Upper lobe of left lung (tissue), 6 donors: ENCODE data around the gene NRP1. TPM values are rescaled to one million over a fixed set of nuclear protein-coding genes. Genes with fewer than 3 reads are reported as not detected.

Source experiments
- ATAC-seq, 2 donors: fragments of 200-7000 bp; cut with Tn5 transposase; one replicate each; pipeline ENCODE4 v1.9.1; 2022; ENCODE audit warnings: mild to moderate bottlenecking in 2 of 2, moderate library complexity in 2 of 2; ENCODE audit not compliant: low FRiP score in 2 of 2
- DNase-seq, 2 donors: peaks; one replicate each; pipeline ENCODE4 v3.0.0-alpha.2; 2019 to 2020
- H3K27ac ChIP-seq, 4 donors: fragments of 200-600 bp; sonication (generic); one replicate each; pipeline ENCODE4 v1.5.1; 2016 to 2019
- H3K27me3 ChIP-seq, 4 donors: fragments of 200-600 bp; sonication (generic); one replicate each; pipeline ENCODE4 v1.5.1; 2017 to 2019
- H3K36me3 ChIP-seq, 4 donors: fragments of 200-600 bp; sonication (generic); one replicate each; pipeline ENCODE4 v1.5.1; 2016 to 2019
- H3K4me1 ChIP-seq, 4 donors: fragments of 200-600 bp; sonication (generic); one replicate each; pipeline ENCODE4 v1.5.1; 2018 to 2019
- H3K4me3 ChIP-seq, 4 donors: fragments of 200-600 bp; sonication (generic); one replicate each; pipeline ENCODE4 v1.5.1; 2017 to 2019; ENCODE audit warnings: mild to moderate bottlenecking in 2 of 4, moderate library complexity in 1 of 4
- H3K9me3 ChIP-seq, 4 donors: fragments of 200-600 bp; sonication (generic); one replicate each; pipeline ENCODE4 v1.5.1; 2018 to 2019
- CTCF ChIP-seq, 6 experiments: fragments of 450-650 bp in 4 of 6; fragments of 200-600 bp in 2 of 6; sonication (generic) in 2 of 6; IDR thresholded peaks; one replicate each; pipeline ENCODE4 v1.5.1; 2016 to 2019; ENCODE audit warnings: antibody characterized with exemption in 6 of 6
- EP300 ChIP-seq, 4 donors: sonication (generic); formaldehyde crosslinking; IDR thresholded peaks; one replicate each; pipeline ENCODE4 v1.5.1; 2017; ENCODE audit warnings: antibody characterized with exemption in 4 of 4, control low read depth in 2 of 4
- POLR2A ChIP-seq, 4 donors: fragments of 450-650 bp; IDR thresholded peaks; one replicate each; pipeline ENCODE4 v1.5.1; 2016 to 2017; ENCODE audit warnings: antibody characterized with exemption in 4 of 4, mild to moderate bottlenecking in 2 of 4
- POLR2AphosphoS5 ChIP-seq, 2 donors: sonication (generic); formaldehyde crosslinking; IDR thresholded peaks; one replicate each; pipeline ENCODE4 v1.5.1; 2017; ENCODE audit warnings: antibody characterized with exemption in 2 of 2
- WGBS, 2 donors: methylation state at CpG; one replicate each; pipeline ENCODE4 v1.1.5; 2017 to 2018; 5-methylcytosine and 5-hydroxymethylcytosine counted together
- total RNA-seq, 6 donors: library from RNA; depleted of rRNA in 4 of 6; stranded (reverse); fragments of >200 nt in 4 of 6; gene quantifications; one replicate each; pipeline versions ENCODE4 v1.1.0 to v1.2.1, GENCODE V29; 2016 to 2021
- donor health status: DM: no; HTN: no; CAD: no; lungs with moderate emphysema.
- donor health status: DM: no; HTN: yes; CAD: no; lungs with severe emphysema.

NRP1 gene
- total RNA-seq, 6 donors from 2014 or later = 48.5 to 136 (median 64.1) TPM

GRCh38 chr10:33235251-33235884 lies 99.1 kb downstream of the NRP1 start:
- Histone ChIP-seq H3K36me3 (peaks cover 0 to 10% (median 0%) of the 10 kb centered on the region in 4 donors), H3K27me3 (no peaks in the 10 kb centered on the region), H3K27ac (peak overlapping the region in 1 of 4 donors; percentile 29), H3K4me3 (no peak overlapping the region), H3K4me1 (peaks cover 0 to 17% (median 6%) of the 10 kb centered on the region in 4 donors), H3K9me3 (no peaks in the 10 kb centered on the region)
- no peak for TF ChIP-seq POLR2AphosphoS5 (IDR thresholded peaks at IDR 0.05)
- TF ChIP-seq EP300 (IDR thresholded peaks at IDR 0.05) = no peak
- TF ChIP-seq POLR2A (IDR thresholded peaks at IDR 0.05) = no peak
- no peak for TF ChIP-seq CTCF (IDR thresholded peaks at IDR 0.05)
- ATAC-seq (no peak), DNase-seq (no peak)
- WGBS, 2 donors = 78 to 83% methylated on average over 8 of the region's 8 CpGs

GRCh38 chr10:33234831-33235237 lies 99.6 kb downstream of the NRP1 start:
- ATAC-seq = peak in 1 of 2 donors; percentile 54
- peak overlapping the region in 1 of 4 donors; percentile 29 for H3K27ac ChIP-seq

GRCh38 chr10:33233635-33234034 lies 100.8 kb downstream of the NRP1 start:
- peak overlapping the region in 2 of 4 donors; percentile 19 to 29 for H3K27ac ChIP-seq
- no peak for ATAC-seq
- H3K4me1 ChIP-seq = peaks cover 6 to 24% (median 15%) of the 10 kb centered on the region in 4 donors
- H3K27me3 ChIP-seq = no peaks in the 10 kb centered on the region
- DNase-seq = no peak
- no peak overlapping the region for H3K4me3 ChIP-seq
- WGBS, 2 donors = 74% methylated on average over 3 of the region's 3 CpGs
- H3K9me3 ChIP-seq = no peaks in the 10 kb centered on the region
- TF ChIP-seq EP300 (IDR thresholded peaks at IDR 0.05) = no peak
- TF ChIP-seq POLR2AphosphoS5 (IDR thresholded peaks at IDR 0.05) = no peak
- TF ChIP-seq POLR2A (IDR thresholded peaks at IDR 0.05) = no peak
- no peak for TF ChIP-seq CTCF (IDR thresholded peaks at IDR 0.05)
- H3K36me3 ChIP-seq = peaks cover 0 to 8% (median 0%) of the 10 kb centered on the region in 4 donors

More at GRCh38 chr10:33234831-33235237, 99.6 kb downstream of the NRP1 start:
- Histone ChIP-seq H3K4me1 (peaks cover 0 to 20% (median 7%) of the 10 kb centered on the region in 4 donors), H3K4me3 (no peak overlapping the region), H3K36me3 (peaks cover 0 to 10% (median 0%) of the 10 kb centered on the region in 4 donors), H3K9me3 (no peaks in the 10 kb centered on the region), H3K27me3 (no peaks in the 10 kb centered on the region)
- DNase-seq = no peak
- 71 to 75% methylated on average over 1 of the region's 1 CpG for WGBS, 2 donors
- TF ChIP-seq POLR2AphosphoS5 (IDR thresholded peaks at IDR 0.05) (no peak), EP300 (IDR thresholded peaks at IDR 0.05) (no peak), CTCF (IDR thresholded peaks at IDR 0.05) (no peak), POLR2A (IDR thresholded peaks at IDR 0.05) (no peak)

GRCh38 chr10:33233221-33233620 lies 101.2 kb downstream of the NRP1 start:
- Histone ChIP-seq H3K36me3 (peaks cover 0 to 4% (median 0%) of the 10 kb centered on the region in 4 donors), H3K27ac (peak overlapping the region in 2 of 4 donors; percentile 19 to 29), H3K27me3 (no peaks in the 10 kb centered on the region), H3K9me3 (no peaks in the 10 kb centered on the region), H3K4me3 (no peak overlapping the region), H3K4me1 (peaks cover 8 to 24% (median 15%) of the 10 kb centered on the region in 4 donors)
- DNase-seq = no peak
- no peak for ATAC-seq
- no peak for TF ChIP-seq POLR2A (IDR thresholded peaks at IDR 0.05)
- TF ChIP-seq CTCF (IDR thresholded peaks at IDR 0.05) = no peak
- no peak for TF ChIP-seq POLR2AphosphoS5 (IDR thresholded peaks at IDR 0.05)
- no peak for TF ChIP-seq EP300 (IDR thresholded peaks at IDR 0.05)
- WGBS, 2 donors = 74 to 83% methylated on average over 5 of the region's 5 CpGs
